Measurements from ENCODE around the gene ZFP14.
"Not testable (repeated sequence)": the region's sequence is repeated elsewhere in the genome, so short reads cannot be mapped to it uniquely, and the experiment has no call there.

GRCh38 chr19:36314053-36314452 lies 64.9 kb downstream of the ZFP14 start:
- TF ChIP-seq EZH2phosphoT487 (IDR thresholded peaks at IDR 0.05; ENCODE audit: borderline replicate concordance, low read length) = not testable (repeated sequence)
- TF ChIP-seq, protein P1, sequence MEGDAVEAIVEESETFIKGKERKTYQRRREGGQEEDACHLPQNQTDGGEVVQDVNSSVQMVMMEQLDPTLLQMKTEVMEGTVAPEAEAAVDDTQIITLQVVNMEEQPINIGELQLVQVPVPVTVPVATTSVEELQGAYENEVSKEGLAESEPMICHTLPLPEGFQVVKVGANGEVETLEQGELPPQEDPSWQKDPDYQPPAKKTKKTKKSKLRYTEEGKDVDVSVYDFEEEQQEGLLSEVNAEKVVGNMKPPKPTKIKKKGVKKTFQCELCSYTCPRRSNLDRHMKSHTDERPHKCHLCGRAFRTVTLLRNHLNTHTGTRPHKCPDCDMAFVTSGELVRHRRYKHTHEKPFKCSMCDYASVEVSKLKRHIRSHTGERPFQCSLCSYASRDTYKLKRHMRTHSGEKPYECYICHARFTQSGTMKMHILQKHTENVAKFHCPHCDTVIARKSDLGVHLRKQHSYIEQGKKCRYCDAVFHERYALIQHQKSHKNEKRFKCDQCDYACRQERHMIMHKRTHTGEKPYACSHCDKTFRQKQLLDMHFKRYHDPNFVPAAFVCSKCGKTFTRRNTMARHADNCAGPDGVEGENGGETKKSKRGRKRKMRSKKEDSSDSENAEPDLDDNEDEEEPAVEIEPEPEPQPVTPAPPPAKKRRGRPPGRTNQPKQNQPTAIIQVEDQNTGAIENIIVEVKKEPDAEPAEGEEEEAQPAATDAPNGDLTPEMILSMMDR (IDR thresholded peaks at IDR 0.05; ENCODE audit: low read depth, low read length, poor library complexity, severe bottlenecking) = not testable (repeated sequence)

All from DOHH2 (cell line).